ENCODE measurements around the gene ARHGAP32. TPM values are rescaled to one million over a fixed set of nuclear protein-coding genes. Genes with fewer than 3 reads are reported as not detected.

Gene ARHGAP32
- total and polyA plus RNA-seq, 2 donors from 2014 or later = 2.1 to 30.8 TPM

- FAIRE-seq (no peak), DNase-seq (peak in 1 of 5 donors; percentile 14)
- H3K27me3 ChIP-seq (ENCODE audit: control insufficient read depth, insufficient read depth, low read length) = no peaks in the 10 kb centered on the region
- H3K9me3 ChIP-seq (ENCODE audit: control insufficient read depth in 2 of 3, insufficient read depth in 1 of 3, low read length in 3 of 3) = no peaks in the 10 kb centered on the region
- H3K9ac ChIP-seq (ENCODE audit: low read length in 3 of 3) = no peak overlapping the region
- no peaks in the 10 kb centered on the region for H3K4me1 ChIP-seq (ENCODE audit: control insufficient read depth in 2 of 3, insufficient read depth in 2 of 3, low read depth in 1 of 3, low read length in 3 of 3)
- H3K36me3 ChIP-seq (ENCODE audit: control insufficient read depth in 2 of 3, insufficient read depth in 3 of 3, low read length in 3 of 3) = peaks cover 0 to 6% (median 0%) of the 10 kb centered on the region in 3 donors
- TF ChIP-seq, protein P1, sequence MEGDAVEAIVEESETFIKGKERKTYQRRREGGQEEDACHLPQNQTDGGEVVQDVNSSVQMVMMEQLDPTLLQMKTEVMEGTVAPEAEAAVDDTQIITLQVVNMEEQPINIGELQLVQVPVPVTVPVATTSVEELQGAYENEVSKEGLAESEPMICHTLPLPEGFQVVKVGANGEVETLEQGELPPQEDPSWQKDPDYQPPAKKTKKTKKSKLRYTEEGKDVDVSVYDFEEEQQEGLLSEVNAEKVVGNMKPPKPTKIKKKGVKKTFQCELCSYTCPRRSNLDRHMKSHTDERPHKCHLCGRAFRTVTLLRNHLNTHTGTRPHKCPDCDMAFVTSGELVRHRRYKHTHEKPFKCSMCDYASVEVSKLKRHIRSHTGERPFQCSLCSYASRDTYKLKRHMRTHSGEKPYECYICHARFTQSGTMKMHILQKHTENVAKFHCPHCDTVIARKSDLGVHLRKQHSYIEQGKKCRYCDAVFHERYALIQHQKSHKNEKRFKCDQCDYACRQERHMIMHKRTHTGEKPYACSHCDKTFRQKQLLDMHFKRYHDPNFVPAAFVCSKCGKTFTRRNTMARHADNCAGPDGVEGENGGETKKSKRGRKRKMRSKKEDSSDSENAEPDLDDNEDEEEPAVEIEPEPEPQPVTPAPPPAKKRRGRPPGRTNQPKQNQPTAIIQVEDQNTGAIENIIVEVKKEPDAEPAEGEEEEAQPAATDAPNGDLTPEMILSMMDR (IDR thresholded peaks at IDR 0.05; ENCODE audit: borderline replicate concordance, extremely low read depth, insufficient read depth) = no peak
- no peak overlapping the region for H3K27ac ChIP-seq (ENCODE audit: low read depth in 2 of 2, low read length in 2 of 2)
- intact Hi-C loops (cut with DNase I) = no loop called here
- H3K4me3 ChIP-seq (ENCODE audit: low read length in 3 of 3) = no peak overlapping the region
Observed at GRCh38 chr11:128983023-128983422, 209.1 kb downstream of the ARHGAP32 start.

DNA sequence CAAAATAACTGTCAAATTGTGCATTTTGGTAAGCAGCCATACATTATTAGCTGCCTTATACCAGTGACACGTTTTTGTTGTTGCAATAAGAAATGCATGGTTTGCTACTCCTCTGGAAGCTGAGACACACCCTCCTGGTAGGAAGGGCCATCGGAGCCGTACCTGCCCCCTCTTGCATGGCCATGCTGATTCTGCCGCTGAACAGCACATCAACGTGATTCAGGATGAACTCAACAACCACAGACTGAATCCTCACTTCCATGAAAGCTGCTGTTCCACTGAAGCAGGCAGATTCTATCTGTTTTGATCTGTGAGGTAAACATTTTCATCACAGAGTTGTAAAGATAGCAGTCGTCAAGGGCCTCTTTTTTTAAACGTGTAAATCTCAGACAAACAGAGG, 210.9 kb downstream of the ARHGAP32 start:
- Histone ChIP-seq H3K27ac (ENCODE audit: low read depth in 2 of 2, low read length in 2 of 2) (no peak overlapping the region), H3K9me3 (ENCODE audit: control insufficient read depth in 2 of 3, insufficient read depth in 1 of 3, low read length in 3 of 3) (no peaks in the 10 kb centered on the region), H3K36me3 (ENCODE audit: control insufficient read depth in 2 of 3, insufficient read depth in 3 of 3, low read length in 3 of 3) (peaks cover 0 to 9% (median 0%) of the 10 kb centered on the region in 3 donors), H3K9ac (ENCODE audit: low read length in 3 of 3) (no peak overlapping the region), H3K4me3 (ENCODE audit: low read length in 3 of 3) (no peak overlapping the region), H3K4me1 (ENCODE audit: control insufficient read depth in 2 of 3, insufficient read depth in 2 of 3, low read depth in 1 of 3, low read length in 3 of 3) (no peaks in the 10 kb centered on the region), H3K27me3 (ENCODE audit: control insufficient read depth, insufficient read depth, low read length) (no peaks in the 10 kb centered on the region)
- DNase-seq (no peak), FAIRE-seq (no peak)
- TF ChIP-seq, protein P1 (IDR thresholded peaks at IDR 0.05; ENCODE audit: borderline replicate concordance, extremely low read depth, insufficient read depth) = no peak
- intact Hi-C loops (cut with DNase I) = no loop called here

GRCh38 chr11:128970598-128971190, 221.4 kb downstream of the ARHGAP32 start:
- no peak overlapping the region for H3K27ac ChIP-seq (ENCODE audit: low read depth in 2 of 2, low read length in 2 of 2)
- intact Hi-C loops (cut with DNase I) = no loop called here
- no peak overlapping the region for H3K4me3 ChIP-seq (ENCODE audit: low read length in 3 of 3)
- no peak for FAIRE-seq
- H3K9ac ChIP-seq (ENCODE audit: low read length in 3 of 3) = no peak overlapping the region
- H3K27me3 ChIP-seq (ENCODE audit: control insufficient read depth, insufficient read depth, low read length) = no peaks in the 10 kb centered on the region
- H3K9me3 ChIP-seq (ENCODE audit: control insufficient read depth in 2 of 3, insufficient read depth in 1 of 3, low read length in 3 of 3) = no peaks in the 10 kb centered on the region
- peaks cover 2 to 56% (median 40%) of the 10 kb centered on the region in 3 donors for H3K36me3 ChIP-seq (ENCODE audit: control insufficient read depth in 2 of 3, insufficient read depth in 3 of 3, low read length in 3 of 3)
- no peaks in the 10 kb centered on the region for H3K4me1 ChIP-seq (ENCODE audit: control insufficient read depth in 2 of 3, insufficient read depth in 2 of 3, low read depth in 1 of 3, low read length in 3 of 3)
- DNase-seq = no peak
- TF ChIP-seq, protein P1 (IDR thresholded peaks at IDR 0.05; ENCODE audit: borderline replicate concordance, extremely low read depth, insufficient read depth) = no peak

GRCh38 chr11:128968916-128969315, 223.2 kb downstream of the ARHGAP32 start:
- TF ChIP-seq, protein P1 (IDR thresholded peaks at IDR 0.05; ENCODE audit: borderline replicate concordance, extremely low read depth, insufficient read depth) = no peak
- intact Hi-C loops (cut with DNase I) = no loop called here
- Histone ChIP-seq H3K9ac (ENCODE audit: low read length in 3 of 3) (no peak overlapping the region), H3K27me3 (ENCODE audit: control insufficient read depth, insufficient read depth, low read length) (no peaks in the 10 kb centered on the region), H3K36me3 (ENCODE audit: control insufficient read depth in 2 of 3, insufficient read depth in 3 of 3, low read length in 3 of 3) (peaks cover 2 to 43% (median 30%) of the 10 kb centered on the region in 3 donors), H3K9me3 (ENCODE audit: control insufficient read depth in 2 of 3, insufficient read depth in 1 of 3, low read length in 3 of 3) (no peaks in the 10 kb centered on the region), H3K27ac (ENCODE audit: low read depth in 2 of 2, low read length in 2 of 2) (no peak overlapping the region), H3K4me3 (ENCODE audit: low read length in 3 of 3) (no peak overlapping the region), H3K4me1 (ENCODE audit: control insufficient read depth in 2 of 3, insufficient read depth in 2 of 3, low read depth in 1 of 3, low read length in 3 of 3) (peaks cover 0 to 2% (median 0%) of the 10 kb centered on the region in 3 donors)
- FAIRE-seq (no peak), DNase-seq (peak in 1 of 5 donors; percentile 56)
